HepG2 (cell line): ENCODE measurements around the gene TXNRD1. TPM values are rescaled to one million over a fixed set of nuclear protein-coding genes. Genes with fewer than 3 reads are reported as not detected.

Experiments
- CAMTA2 ChIP-seq: sonication (generic); formaldehyde crosslinking; IDR thresholded peaks from 2 replicates; pipeline ENCODE4 v1.4.0; 2020; ENCODE audit warnings: mild to moderate bottlenecking, missing genetic modification reagents, borderline replicate concordance
- GPBP1L1 ChIP-seq: sonication (generic); formaldehyde crosslinking; IDR thresholded peaks from 2 replicates; pipeline ENCODE4 v1.5.0; 2020; ENCODE audit warnings: mild to moderate bottlenecking, missing genetic modification reagents
- HIC2 ChIP-seq: sonication (generic); formaldehyde crosslinking; IDR thresholded peaks from 2 replicates; pipeline ENCODE4 v1.9.0; 2022; ENCODE audit warnings: low read depth, missing genetic modification reagents
- HINFP ChIP-seq: sonication (generic); formaldehyde crosslinking; IDR thresholded peaks from 2 replicates; pipeline ENCODE4 v1.4.0; 2020; ENCODE audit warnings: low read depth, mild to moderate bottlenecking, missing genetic modification reagents
- ZFP82 ChIP-seq: sonication (generic); formaldehyde crosslinking; IDR thresholded peaks from 2 replicates; pipeline ENCODE4 v1.5.1; 2020; ENCODE audit warnings: mild to moderate bottlenecking, missing genetic modification reagents, borderline replicate concordance
- ZNF598 ChIP-seq: sonication (generic); formaldehyde crosslinking; IDR thresholded peaks from 2 replicates; pipeline ENCODE4 v1.5.1; 2020; ENCODE audit warnings: mild to moderate bottlenecking, missing genetic modification reagents, borderline replicate concordance
- ZNF883 ChIP-seq: sonication (generic); formaldehyde crosslinking; IDR thresholded peaks from 2 replicates; pipeline ENCODE4 v1.5.1; 2020; ENCODE audit warnings: mild to moderate bottlenecking, missing genetic modification reagents; ENCODE audit errors: not compliant biosample characterization
- polyA plus RNA-seq, 8 experiments: library from polyadenylated mRNA; depleted of rRNA in 3 of 8; stranded (reverse) in 7 of 8; unstranded in 1 of 8; fragments of >200 nt; fragmentation: Illumina TruSeq in 4 of 8; extraction: Trizol in 4 of 8; gene quantifications; 2 replicates each; pipeline versions ENCODE4 v1.2.1 to v1.2.3, GENCODE V29; 2011 to 2016; ENCODE audit warnings: low read depth in 4 of 8, missing spikeins in 1 of 8, mixed read lengths in 1 of 8; ENCODE audit not compliant: insufficient read depth in 1 of 8
- total RNA-seq, 5 experiments: library from RNA; depleted of rRNA; stranded (reverse); fragments of >200 nt; fragmentation: Illumina TruSeq; extraction: Trizol; gene quantifications; 2 replicates each; pipeline ENCODE4 v1.2.3, GENCODE V29; 2016; ENCODE audit warnings: low read depth in 1 of 5

Gene TXNRD1
- total and polyA plus RNA-seq, 2 of the 13 experiments (the other 11 are each of a cell fraction or from before 2014, with no cell fraction given), result 54.0 to 190 TPM

DNA sequence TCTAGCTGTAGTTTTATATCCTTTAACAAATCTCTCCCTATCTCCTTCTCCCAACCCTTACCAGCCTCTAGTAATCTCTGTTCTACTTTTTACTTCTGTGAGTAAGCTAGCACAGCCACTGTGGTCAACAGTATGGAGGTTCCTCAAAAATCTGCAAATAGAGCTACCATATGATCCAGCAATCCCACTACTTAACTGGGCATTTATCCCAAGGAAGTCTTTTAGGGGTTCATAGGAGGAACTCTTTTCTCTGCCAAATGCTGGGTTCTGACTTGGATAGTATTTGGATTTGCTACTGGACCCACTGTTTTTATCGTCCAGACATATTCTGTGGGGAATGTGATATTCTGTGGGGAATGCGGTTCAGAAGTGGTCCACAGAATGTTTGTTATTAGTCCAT lies 129.1 kb downstream of the TXNRD1 start (continued):
- no peak for TF ChIP-seq GPBP1L1 (CRISPR knock-in tag)
- TF ChIP-seq ZNF598, result no peak
- TF ChIP-seq HIC2 (CRISPR knock-in tag), result no peak
- TF ChIP-seq ZFP82, result no peak
- no peak for TF ChIP-seq HINFP (CRISPR knock-in tag)
- TF ChIP-seq CAMTA2 (CRISPR knock-in tag), result no peak
- no peak for TF ChIP-seq ZNF883
- TF ChIP-seq, all 625 proteins: peak for 0
